Natural killer cell (primary cell): ENCODE data around the gene TMEM88. TPM values are rescaled to one million over a fixed set of nuclear protein-coding genes. Genes with fewer than 3 reads are reported as not detected.

ENCODE experiments used
- ATAC-seq, 3 donors: fragments of 150-1000 bp in 2 of 3; fragments of 200-7000 bp in 1 of 3; cut with Tn5 transposase; 1 replicate in 1 of 3; 2 replicates in 2 of 3; pipeline ENCODE4 v1.10.0; 2021; ENCODE audit warnings: mild to moderate bottlenecking in 2 of 3, moderate library complexity in 2 of 3
- DNase-seq, 2 donors: peaks; one replicate each; pipeline versions ENCODE4 v3.0.0 to v3.0.0-alpha.2; 2013 to 2021; ENCODE audit warnings: mixed read lengths in 1 of 2
- H3K27ac ChIP-seq: one replicate; pipeline ENCODE4 v1.5.1; 2013; ENCODE audit warnings: mild to moderate bottlenecking, low read length
- H3K27me3 ChIP-seq: one replicate; pipeline ENCODE4 v1.6.1; 2013; ENCODE audit warnings: low read length; ENCODE audit not compliant: control insufficient read depth, insufficient read depth
- H3K36me3 ChIP-seq: one replicate; pipeline ENCODE4 v1.6.1; 2013; ENCODE audit warnings: low read length; ENCODE audit not compliant: control insufficient read depth, insufficient read depth
- H3K4me1 ChIP-seq: one replicate; pipeline ENCODE4 v1.6.1; 2013; ENCODE audit warnings: low read length; ENCODE audit not compliant: control insufficient read depth, insufficient read depth
- H3K4me3 ChIP-seq: one replicate; pipeline ENCODE4 v1.5.1; 2013; ENCODE audit warnings: low read length
- H3K9me3 ChIP-seq: one replicate; pipeline ENCODE4 v1.6.1; 2013; ENCODE audit warnings: low read length; ENCODE audit not compliant: control insufficient read depth, insufficient read depth
- H3K27ac Mint-ChIP-seq, 2 donors: one replicate each; pipeline ENCODE4 v1.8.0; 2022; ENCODE audit warnings: mild to moderate bottlenecking in 2 of 2, mixed read lengths in 2 of 2, moderate library complexity in 1 of 2
- H3K27me3 Mint-ChIP-seq, 2 donors: one replicate each; pipeline ENCODE4 v1.8.0; 2022; ENCODE audit warnings: low read depth in 2 of 2, mixed read lengths in 2 of 2
- H3K36me3 Mint-ChIP-seq: one replicate; pipeline ENCODE4 v1.8.0; 2022; ENCODE audit warnings: mixed read lengths
- H3K4me1 Mint-ChIP-seq, 2 donors: one replicate each; pipeline ENCODE4 v1.8.0; 2022; ENCODE audit warnings: mixed read lengths in 2 of 2
- H3K4me3 Mint-ChIP-seq: one replicate; pipeline ENCODE4 v1.8.0; 2022; ENCODE audit warnings: mild to moderate bottlenecking, moderate library complexity, mixed read lengths
- H3K9me3 Mint-ChIP-seq, 2 donors: one replicate each; pipeline ENCODE4 v1.8.0; 2022; ENCODE audit warnings: mixed read lengths in 2 of 2
- WGBS: methylation state at CpG from one replicate; pipeline ENCODE4 v1.1.7; 2013; ENCODE audit warnings: missing lambda C conversion rate; ENCODE audit not compliant: insufficient coverage; 5-methylcytosine and 5-hydroxymethylcytosine counted together
- intact Hi-C: fragments of 100-400 bp; cut with micrococcal nuclease; formaldehyde crosslinking; loops from one replicate; pipeline ENCODE4 v1.14.2; 2022
- total RNA-seq, 4 donors: library from RNA; stranded (reverse); fragments of 120-200 nt in 1 of 4; gene quantifications; one replicate each; pipeline versions ENCODE4 v1.2.3 to v1.2.4, GENCODE V29; 2013 to 2022
- TF ChIP-seq, protein P1 (sequence below): fragments of 200-600 bp; IDR thresholded peaks from one replicate; pipeline ENCODE4 v1.8.0; 2022; ENCODE audit warnings: antibody characterized with exemption

Gene TMEM88
- total RNA-seq, 3 donors from 2014 or later (not counting 1 experiment from before 2014, with no cell fraction given): 12.7 to 45.5 (median 27.6) TPM

DNA sequence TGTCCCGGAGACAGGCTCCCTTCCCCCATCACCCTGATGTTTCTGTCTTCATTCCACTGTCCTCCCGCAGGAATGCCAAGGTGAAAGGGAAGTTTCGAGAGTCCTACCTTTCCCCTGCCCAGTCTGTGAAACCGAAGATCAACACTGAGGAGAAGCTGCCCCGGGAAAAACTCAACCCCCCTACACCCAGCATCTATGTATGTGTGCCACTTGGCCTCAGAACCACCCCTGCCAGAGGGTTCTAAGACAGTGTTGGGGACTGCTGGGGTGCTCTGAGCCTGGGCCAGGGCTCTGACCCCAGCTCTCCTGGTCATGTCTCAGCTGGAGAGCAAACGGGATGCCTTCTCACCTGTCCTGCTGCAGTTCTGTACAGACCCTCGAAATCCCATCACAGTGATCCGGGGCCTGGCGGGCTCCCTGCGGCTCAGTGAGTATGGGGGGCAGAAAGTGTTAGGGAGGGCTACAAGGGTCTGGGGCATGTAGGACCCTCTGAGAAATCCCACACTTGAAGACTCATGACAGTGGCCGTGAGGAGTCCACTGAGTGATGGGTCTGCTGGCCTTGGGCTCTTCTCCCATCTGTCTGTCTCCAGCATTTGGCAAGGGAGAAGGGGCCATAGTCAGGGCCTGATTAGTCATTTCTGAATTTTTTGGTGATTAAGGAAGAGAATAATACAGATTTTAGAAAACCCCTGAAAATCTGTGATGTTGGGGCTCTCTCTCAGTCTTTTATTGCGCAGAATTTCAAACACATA lies 4.9 kb upstream of the TMEM88 start:
- peaks cover 11% of the 10 kb centered on the region for H3K36me3 ChIP-seq
- H3K4me3 ChIP-seq: no peak overlapping the region
- H3K9me3 Mint-ChIP-seq: no peaks in the 10 kb centered on the region
- no peaks in the 10 kb centered on the region for H3K36me3 Mint-ChIP-seq
- H3K4me1 Mint-ChIP-seq: peaks cover 12 to 37% of the 10 kb centered on the region in 2 donors
- peak overlapping the region; percentile 63 to 65 for H3K27ac Mint-ChIP-seq
- no peak overlapping the region for H3K27ac ChIP-seq
- peaks cover 29% of the 10 kb centered on the region for H3K4me1 ChIP-seq
- ATAC-seq (no peak), DNase-seq (peak in 1 of 2 donors; percentile 28)
- H3K9me3 ChIP-seq: no peaks in the 10 kb centered on the region
- intact Hi-C loops: loop anchor here (10.0 kb wide), 2 partner anchors 105 to 395 kb away; partner anchors contain the start of genes CTC1 and PFAS
- H3K27me3 Mint-ChIP-seq: no peaks in the 10 kb centered on the region
- TF ChIP-seq, protein P1, sequence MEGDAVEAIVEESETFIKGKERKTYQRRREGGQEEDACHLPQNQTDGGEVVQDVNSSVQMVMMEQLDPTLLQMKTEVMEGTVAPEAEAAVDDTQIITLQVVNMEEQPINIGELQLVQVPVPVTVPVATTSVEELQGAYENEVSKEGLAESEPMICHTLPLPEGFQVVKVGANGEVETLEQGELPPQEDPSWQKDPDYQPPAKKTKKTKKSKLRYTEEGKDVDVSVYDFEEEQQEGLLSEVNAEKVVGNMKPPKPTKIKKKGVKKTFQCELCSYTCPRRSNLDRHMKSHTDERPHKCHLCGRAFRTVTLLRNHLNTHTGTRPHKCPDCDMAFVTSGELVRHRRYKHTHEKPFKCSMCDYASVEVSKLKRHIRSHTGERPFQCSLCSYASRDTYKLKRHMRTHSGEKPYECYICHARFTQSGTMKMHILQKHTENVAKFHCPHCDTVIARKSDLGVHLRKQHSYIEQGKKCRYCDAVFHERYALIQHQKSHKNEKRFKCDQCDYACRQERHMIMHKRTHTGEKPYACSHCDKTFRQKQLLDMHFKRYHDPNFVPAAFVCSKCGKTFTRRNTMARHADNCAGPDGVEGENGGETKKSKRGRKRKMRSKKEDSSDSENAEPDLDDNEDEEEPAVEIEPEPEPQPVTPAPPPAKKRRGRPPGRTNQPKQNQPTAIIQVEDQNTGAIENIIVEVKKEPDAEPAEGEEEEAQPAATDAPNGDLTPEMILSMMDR: no peak
- peak overlapping the region; percentile 49 for H3K4me3 Mint-ChIP-seq
- H3K27me3 ChIP-seq: no peaks in the 10 kb centered on the region
- 93% methylated on average over 11 of the region's 12 CpGs for WGBS

DNA sequence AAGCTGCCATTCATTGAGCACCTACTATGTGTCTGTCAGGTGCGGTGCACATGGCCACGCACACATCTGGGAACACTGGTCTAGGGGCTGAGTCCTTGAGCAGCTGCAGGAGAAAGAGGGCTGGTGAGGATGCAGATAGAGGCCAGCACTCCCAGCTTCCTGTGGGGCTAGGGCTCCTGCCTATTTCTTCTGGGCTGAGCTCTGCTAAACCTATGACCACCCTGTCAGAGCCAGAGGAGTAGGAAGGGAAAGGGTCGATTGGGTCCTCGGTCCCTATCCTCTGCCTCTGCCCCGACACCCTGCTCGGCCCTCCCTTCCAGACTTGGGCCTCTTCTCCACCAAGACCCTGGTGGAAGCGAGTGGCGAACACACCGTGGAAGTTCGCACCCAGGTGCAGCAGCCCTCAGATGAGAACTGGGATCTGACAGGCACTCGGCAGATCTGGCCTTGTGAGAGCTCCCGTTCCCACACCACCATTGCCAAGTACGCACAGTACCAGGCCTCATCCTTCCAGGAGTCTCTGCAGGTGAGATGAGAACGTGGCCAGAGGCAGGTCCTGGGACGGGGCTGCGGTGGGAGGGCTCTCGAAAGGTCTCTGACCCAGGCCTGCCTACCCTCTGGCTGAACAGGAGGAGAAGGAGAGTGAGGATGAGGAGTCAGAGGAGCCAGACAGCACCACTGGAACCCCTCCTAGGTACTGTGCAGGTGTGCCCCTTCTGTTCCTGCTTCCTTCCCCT lies 4.0 kb upstream of the TMEM88 start:
- ATAC-seq: peak in 1 of 3 donors; percentile 1
- peak overlapping the region; percentile 74 to 83 for H3K27ac Mint-ChIP-seq
- no peaks in the 10 kb centered on the region for H3K36me3 Mint-ChIP-seq
- no peak overlapping the region for H3K4me3 ChIP-seq
- DNase-seq: no peak
- peaks cover 11% of the 10 kb centered on the region for H3K36me3 ChIP-seq
- H3K4me1 ChIP-seq: peaks cover 27% of the 10 kb centered on the region
- WGBS: 92% methylated on average over 17 of the region's 17 CpGs
- H3K4me3 Mint-ChIP-seq: peak overlapping the region; percentile 67
- peak overlapping the region; percentile 22 for H3K27ac ChIP-seq
- intact Hi-C loops: loop anchor here (1.0 to 10.0 kb wide), 2 partner anchors 29 to 106 kb away; no protein-coding TSS in a partner anchor
- H3K27me3 ChIP-seq: no peaks in the 10 kb centered on the region
- peaks cover 12 to 28% of the 10 kb centered on the region in 2 donors for H3K4me1 Mint-ChIP-seq
- no peaks in the 10 kb centered on the region for H3K27me3 Mint-ChIP-seq
- H3K9me3 Mint-ChIP-seq: no peaks in the 10 kb centered on the region
- TF ChIP-seq, protein P1: no peak
- no peaks in the 10 kb centered on the region for H3K9me3 ChIP-seq

DNA sequence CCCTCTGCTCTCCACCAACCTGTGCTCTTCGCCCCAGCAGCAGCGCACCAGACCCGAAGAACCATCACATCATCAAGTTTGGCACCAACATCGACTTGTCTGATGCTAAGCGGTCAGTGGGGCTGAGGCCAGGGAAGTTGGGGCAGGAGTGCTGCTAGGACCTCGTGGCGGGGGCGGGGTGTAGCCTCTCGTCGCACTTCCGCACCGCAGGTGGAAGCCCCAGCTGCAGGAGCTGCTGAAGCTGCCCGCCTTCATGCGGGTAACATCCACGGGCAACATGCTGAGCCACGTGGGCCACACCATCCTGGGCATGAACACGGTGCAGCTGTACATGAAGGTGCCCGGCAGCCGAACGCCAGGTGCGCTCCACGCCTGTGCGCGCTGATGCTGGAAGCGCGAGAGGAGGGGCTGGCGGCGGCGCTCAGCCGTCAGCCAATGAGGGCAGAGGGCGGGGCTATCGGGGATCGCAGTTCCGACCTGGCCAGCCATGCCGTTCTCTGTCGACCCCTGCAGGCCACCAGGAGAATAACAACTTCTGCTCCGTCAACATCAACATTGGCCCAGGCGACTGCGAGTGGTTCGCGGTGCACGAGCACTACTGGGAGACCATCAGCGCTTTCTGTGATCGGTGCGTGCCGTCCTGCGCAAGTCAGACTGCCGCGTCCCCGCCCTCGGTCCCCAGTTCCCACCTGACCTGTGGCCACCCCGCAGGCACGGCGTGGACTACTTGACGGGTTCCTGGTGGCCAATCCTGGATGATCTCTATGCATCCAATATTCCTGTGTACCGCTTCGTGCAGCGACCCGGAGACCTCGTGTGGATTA lies 3.2 kb upstream of the TMEM88 start:
- TF ChIP-seq, protein P1: peak; percentile 98
- ATAC-seq: peak; percentile 72 to 93 (median 87)
- 28% methylated on average over 60 of the region's 60 CpGs for WGBS
- Mint-ChIP-seq H3K36me3 (no peaks in the 10 kb centered on the region), H3K27ac (peak overlapping the region; percentile 74 to 83), H3K4me1 (peaks cover 12 to 24% of the 10 kb centered on the region in 2 donors), H3K4me3 (peak overlapping the region; percentile 67), H3K9me3 (no peaks in the 10 kb centered on the region), H3K27me3 (no peaks in the 10 kb centered on the region)
- H3K4me3 ChIP-seq: peak overlapping the region; percentile 34
- no peaks in the 10 kb centered on the region for H3K27me3 ChIP-seq
- peak overlapping the region; percentile 22 for H3K27ac ChIP-seq
- peak; percentile 94 to 99 for DNase-seq
- no peaks in the 10 kb centered on the region for H3K9me3 ChIP-seq
- intact Hi-C loops: loop anchor here (1.0 to 10.0 kb wide), 2 partner anchors 29 to 107 kb away; no protein-coding TSS in a partner anchor
- peaks cover 35% of the 10 kb centered on the region for H3K4me1 ChIP-seq
- H3K36me3 ChIP-seq: peaks cover 9% of the 10 kb centered on the region
